ENCODE data around the gene HDAC4. TPM values are rescaled to one million over a fixed set of nuclear protein-coding genes. Genes with fewer than 3 reads are reported as not detected.
A peak's percentile ranks its signal among the peaks of the same experiment; 100 is the strongest.

Gene HDAC4
- total and polyA plus RNA-seq, 9 donors = 7.0 to 74.0 (median 46.3) TPM

DNA sequence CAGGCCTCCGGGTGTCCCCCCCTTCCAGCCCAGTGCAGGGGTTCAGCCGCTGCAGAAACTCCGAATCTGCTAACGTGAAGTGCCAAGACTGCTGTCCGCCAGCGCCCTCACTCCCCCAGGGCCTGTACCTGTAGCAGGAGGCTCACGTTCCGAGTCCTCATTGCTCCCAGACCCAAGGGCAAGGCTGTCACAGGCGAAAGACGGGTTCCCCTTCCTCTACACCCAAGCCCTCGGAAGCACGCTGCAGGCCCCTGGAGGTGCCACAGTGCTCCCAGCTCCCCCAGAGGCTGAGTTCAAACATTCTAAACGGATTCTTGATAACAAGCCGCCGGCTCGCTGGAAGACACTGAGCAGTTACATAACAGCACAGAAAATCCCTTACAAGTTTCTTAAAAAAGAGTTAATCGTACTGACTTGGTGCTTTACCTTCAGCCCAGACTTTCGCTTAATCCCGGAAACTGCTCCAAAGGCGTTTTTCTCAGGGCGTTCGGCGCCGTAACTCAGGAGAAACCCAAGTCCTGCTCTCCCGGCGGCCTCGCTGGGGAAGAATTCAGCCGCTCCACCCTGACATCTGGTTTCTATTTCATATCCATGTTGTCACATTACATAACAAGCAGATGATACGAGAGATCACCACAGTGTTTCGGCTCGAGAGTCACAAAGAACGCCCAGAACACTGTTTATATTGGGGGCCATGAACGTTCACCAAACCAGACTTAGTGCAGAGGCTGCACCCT is 92.0 kb downstream of the HDAC4 start:
- no peaks in the 10 kb centered on the region for H3K36me3 ChIP-seq
- no peaks in the 10 kb centered on the region for H3K27me3 ChIP-seq
- whole genome bisulfite sequencing, 3 donors = 7 to 11% (median 10%) methylated on average over 33 of the region's 33 CpGs
- intact Hi-C loops (cut with DNase I) = no loop called here
- peaks cover 39% of the 10 kb centered on the region for H3K4me1 ChIP-seq (ENCODE audit: insufficient read depth)
- peak overlapping the region; percentile 44 for H3K4me3 ChIP-seq
- H3K9me3 ChIP-seq = no peaks in the 10 kb centered on the region
- TF ChIP-seq POLR2A (IDR thresholded peaks at IDR 0.05) = no peak
- TF ChIP-seq EP300 (IDR thresholded peaks at IDR 0.05) = no peak
- TF ChIP-seq CTCF (IDR thresholded peaks at IDR 0.05) = no peak
- DNase-seq = peak; percentile 60 to 70 (median 64)
- peak overlapping the region; percentile 19 to 86 for H3K27ac ChIP-seq

GRCh38 chr2:239307921-239308613 is 92.8 kb downstream of the HDAC4 start:
- TF ChIP-seq CTCF (IDR thresholded peaks at IDR 0.05) (no peak), EP300 (IDR thresholded peaks at IDR 0.05) (no peak), POLR2A (IDR thresholded peaks at IDR 0.05) (no peak)
- H3K27me3 ChIP-seq = no peaks in the 10 kb centered on the region
- intact Hi-C loops (cut with DNase I) = no loop called here
- H3K9me3 ChIP-seq = no peaks in the 10 kb centered on the region
- H3K4me3 ChIP-seq = peak overlapping the region; percentile 44
- H3K36me3 ChIP-seq = no peaks in the 10 kb centered on the region
- 58 to 61% (median 60%) methylated on average over 16 of the region's 16 CpGs for WGBS, 3 donors
- DNase-seq = peak; percentile 6 to 43 (median 28)
- H3K4me1 ChIP-seq (ENCODE audit: insufficient read depth) = peaks cover 38% of the 10 kb centered on the region
- peak overlapping the region; percentile 19 to 86 for H3K27ac ChIP-seq

GRCh38 chr2:239307221-239307569 is 93.6 kb downstream of the HDAC4 start:
- peaks cover 43% of the 10 kb centered on the region for H3K4me1 ChIP-seq (ENCODE audit: insufficient read depth)
- intact Hi-C loops (cut with DNase I) = no loop called here
- DNase-seq = peak in 1 of 5 donors; percentile 25
- TF ChIP-seq POLR2A (IDR thresholded peaks at IDR 0.05) (no peak), CTCF (IDR thresholded peaks at IDR 0.05) (no peak), EP300 (IDR thresholded peaks at IDR 0.05) (no peak)
- H3K36me3 ChIP-seq = no peaks in the 10 kb centered on the region
- no peak overlapping the region for H3K4me3 ChIP-seq
- WGBS, 3 donors = 85 to 97% (median 91%) methylated on average over 8 of the region's 8 CpGs
- peak overlapping the region in 1 of 2 donors; percentile 8 for H3K27ac ChIP-seq
- H3K27me3 ChIP-seq = no peaks in the 10 kb centered on the region
- no peaks in the 10 kb centered on the region for H3K9me3 ChIP-seq

DNA sequence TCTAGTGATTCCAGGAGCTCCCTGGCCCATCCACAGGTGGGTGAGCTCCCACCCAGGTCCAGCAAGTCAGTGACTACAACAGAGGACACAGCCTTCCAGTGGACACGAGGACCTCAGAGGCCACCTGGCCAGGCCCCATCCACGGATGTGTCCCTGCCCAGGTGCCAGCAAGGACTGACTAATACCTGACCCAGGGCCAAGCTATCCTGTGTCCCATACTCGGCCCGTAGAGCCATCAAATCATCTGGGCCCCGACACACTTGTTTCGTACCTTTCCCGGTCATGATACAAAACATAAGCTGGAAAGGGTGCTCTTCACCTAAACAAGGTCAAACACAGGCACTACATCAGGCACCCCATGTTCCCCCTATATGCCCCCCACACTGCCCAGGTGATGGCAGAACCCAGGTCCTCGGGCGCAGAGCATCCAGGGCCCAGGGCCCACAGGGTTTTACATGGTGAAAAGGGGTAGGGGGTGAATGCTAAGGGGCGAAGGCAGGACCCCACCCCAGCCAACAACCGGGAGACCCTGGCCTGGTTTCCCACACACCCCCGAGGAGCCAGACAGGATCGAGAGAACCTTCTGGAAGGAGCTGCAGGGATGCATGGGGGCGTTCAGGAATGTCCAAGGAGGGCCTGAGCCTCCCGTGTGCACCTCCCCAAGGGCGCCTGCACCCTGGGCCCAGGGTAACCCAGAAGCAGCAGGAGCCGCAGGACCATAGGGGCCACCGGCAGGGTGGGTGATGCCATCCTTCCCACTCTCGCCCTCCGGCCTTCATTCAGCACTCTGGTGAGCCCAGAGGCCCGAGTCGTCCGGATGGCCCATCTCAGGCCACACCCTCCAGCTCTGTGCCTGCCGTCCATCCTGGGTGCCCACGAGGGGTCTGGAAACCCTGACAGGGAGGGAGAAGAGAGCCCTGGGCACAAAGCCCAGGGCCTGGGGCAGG is 94.3 kb downstream of the HDAC4 start:
- Histone ChIP-seq H3K4me1 (ENCODE audit: insufficient read depth) (peaks cover 40% of the 10 kb centered on the region), H3K4me3 (no peak overlapping the region), H3K9me3 (no peaks in the 10 kb centered on the region), H3K36me3 (no peaks in the 10 kb centered on the region), H3K27ac (peak overlapping the region in 1 of 2 donors; percentile 8), H3K27me3 (no peaks in the 10 kb centered on the region)
- 86 to 90% (median 88%) methylated on average over 17 to 25 of the region's 25 CpGs for WGBS, 3 donors
- TF ChIP-seq POLR2A (IDR thresholded peaks at IDR 0.05) = no peak
- no peak for TF ChIP-seq EP300 (IDR thresholded peaks at IDR 0.05)
- no peak for TF ChIP-seq CTCF (IDR thresholded peaks at IDR 0.05)
- intact Hi-C loops (cut with DNase I) = no loop called here
- DNase-seq = peak; percentile 6 to 36 (median 19)
